ENCODE measurements around the gene ZNF574.
"Not testable (repeated sequence)": the region's sequence is repeated elsewhere in the genome, so short reads cannot be mapped to it uniquely, and the experiment has no call there.

Gene ZNF574

GRCh38 chr19:42075616-42076379 is at the start of gene ZNF574:
TSS of gene ZNF574 (plus strand) at chr19:42076166. CDS start at chr19:42078607, 2,441 bp downstream.
- peak; percentile 99 for DNase-seq

GRCh38 chr19:42028304-42029216 is 47.4 kb upstream of the ZNF574 start:
- DNase-seq = no peak

GRCh38 chr19:42030645-42031440 is 45.1 kb upstream of the ZNF574 start:
- DNase-seq = no peak

- DNase-seq = peak; percentile 98
These were observed 43.5 kb upstream of the ZNF574 start for GRCh38 chr19:42032431-42032830.

- DNase-seq = no peak
These were observed 42.6 kb upstream of the ZNF574 start for GRCh38 chr19:42033413-42033812.

GRCh38 chr19:42034640-42035391 is 41.1 kb upstream of the ZNF574 start:
- DNase-seq = peak; percentile 49

- no peak for DNase-seq
These were observed 38.3 kb upstream of the ZNF574 start for GRCh38 chr19:42037649-42038048.

- DNase-seq = peak; percentile 94
These were observed 37.3 kb upstream of the ZNF574 start for GRCh38 chr19:42038666-42039065.

GRCh38 chr19:42040031-42040430 is 35.9 kb upstream of the ZNF574 start:
- no peak for DNase-seq

- DNase-seq = not testable (repeated sequence)
These were observed 35.5 kb upstream of the ZNF574 start for GRCh38 chr19:42040491-42040890.

- no peak for DNase-seq
These were observed 33.4 kb upstream of the ZNF574 start for GRCh38 chr19:42042455-42043170.

- no peak for DNase-seq
These were observed 30.4 kb upstream of the ZNF574 start for GRCh38 chr19:42045575-42045974.

- DNase-seq = peak; percentile 46
These were observed 27.0 kb upstream of the ZNF574 start for GRCh38 chr19:42048992-42049391.

- DNase-seq = peak; percentile 39
These were observed 24.5 kb upstream of the ZNF574 start for GRCh38 chr19:42051166-42052115.

GRCh38 chr19:42052241-42052863 is 23.6 kb upstream of the ZNF574 start:
- DNase-seq = no peak

GRCh38 chr19:42053037-42053935 is 22.7 kb upstream of the ZNF574 start:
- DNase-seq = no peak

GRCh38 chr19:42054205-42054604 is 21.8 kb upstream of the ZNF574 start:
- no peak for DNase-seq

- DNase-seq = no peak
These were observed 18.1 kb upstream of the ZNF574 start for GRCh38 chr19:42057846-42058245.

- no peak for DNase-seq
These were observed 16.8 kb upstream of the ZNF574 start for GRCh38 chr19:42059196-42059595.
